Hippocampal formation (tissue), 2 donors: ENCODE measurements around the gene BICD1.

Experiments used
- DNase-seq, 2 donors: peaks; one replicate each; lab custom pipeline; 2025; lab: John Stamatoyannopoulos, UW

Gene BICD1

DNA sequence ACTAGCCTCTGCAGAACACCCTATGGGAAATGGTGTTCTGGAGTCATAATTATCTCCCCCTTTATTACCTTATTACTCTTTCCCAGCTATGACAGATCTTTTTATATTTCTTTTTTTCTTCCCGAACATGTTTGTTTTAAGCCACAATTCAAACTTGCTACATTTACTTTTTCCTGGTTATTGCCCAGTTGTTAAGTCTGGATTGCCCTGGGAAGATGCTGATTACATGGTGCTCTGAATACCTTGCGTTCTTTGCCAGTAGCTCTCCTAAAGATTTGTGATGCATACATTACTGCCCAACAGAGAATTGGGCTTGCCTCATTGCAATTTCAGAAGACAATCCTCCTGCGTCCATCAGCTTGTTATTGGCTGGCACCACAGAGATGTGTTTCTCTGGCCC is 174.5 kb downstream of the BICD1 start:
- DNase-seq, result no peak

DNA sequence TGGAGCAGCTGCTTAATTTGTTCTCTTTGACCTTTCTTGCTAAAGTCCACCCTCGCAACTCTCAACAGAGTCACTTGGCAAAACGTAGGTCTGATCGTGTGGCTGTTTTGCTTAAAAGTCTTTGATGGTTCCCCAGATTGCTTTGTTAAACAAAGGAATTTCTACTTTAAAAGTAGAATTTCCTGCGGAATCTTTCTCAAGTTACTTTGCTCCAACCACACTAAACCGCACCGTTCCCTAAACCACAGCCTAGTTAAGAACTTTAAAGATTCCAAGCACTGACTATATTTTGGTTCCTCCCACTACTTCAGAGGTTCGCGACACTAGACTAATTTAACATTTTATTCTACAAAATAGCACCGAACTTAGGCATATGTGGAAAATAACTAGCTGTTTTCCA is 177.9 kb downstream of the BICD1 start:
- no peak for DNase-seq

DNA sequence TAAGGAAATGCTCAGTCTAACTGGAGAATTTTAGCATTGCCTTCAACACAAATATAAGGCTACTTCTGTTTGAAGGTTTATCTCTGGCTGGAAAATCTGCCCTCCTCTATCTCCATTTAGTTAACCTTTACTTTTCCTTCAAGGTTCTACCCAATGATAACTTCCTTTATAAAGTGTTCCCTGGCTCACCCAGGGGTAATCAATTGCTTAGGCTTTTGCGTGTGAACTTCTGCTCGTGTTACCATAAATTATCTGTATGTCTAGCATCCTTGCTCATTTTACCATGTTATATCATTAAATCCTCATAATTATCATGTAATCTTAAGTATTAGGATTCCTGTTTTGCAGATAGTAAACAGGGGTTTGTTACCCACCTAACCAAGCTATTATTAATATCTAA is 178.4 kb downstream of the BICD1 start:
- no peak for DNase-seq

DNA sequence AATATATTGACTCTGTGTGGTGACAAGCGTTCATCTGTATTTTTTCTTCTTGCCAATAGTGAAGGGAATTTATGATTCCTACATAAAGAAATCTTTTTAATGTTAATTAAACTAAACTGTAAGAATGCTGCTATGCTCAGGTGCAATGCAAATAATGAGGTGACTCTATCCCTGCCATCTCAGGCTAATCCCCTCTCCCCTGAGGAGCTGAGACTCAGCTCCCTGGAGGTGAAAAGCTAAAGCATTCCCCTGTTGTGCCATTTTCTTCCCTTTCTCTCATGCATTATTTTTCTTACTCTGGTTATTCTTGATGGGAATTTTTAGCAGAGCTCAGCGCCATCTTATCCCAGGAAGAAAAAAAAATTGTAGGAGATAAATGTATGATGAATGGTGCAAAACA is 178.8 kb downstream of the BICD1 start:
- DNase-seq, result no peak

DNA sequence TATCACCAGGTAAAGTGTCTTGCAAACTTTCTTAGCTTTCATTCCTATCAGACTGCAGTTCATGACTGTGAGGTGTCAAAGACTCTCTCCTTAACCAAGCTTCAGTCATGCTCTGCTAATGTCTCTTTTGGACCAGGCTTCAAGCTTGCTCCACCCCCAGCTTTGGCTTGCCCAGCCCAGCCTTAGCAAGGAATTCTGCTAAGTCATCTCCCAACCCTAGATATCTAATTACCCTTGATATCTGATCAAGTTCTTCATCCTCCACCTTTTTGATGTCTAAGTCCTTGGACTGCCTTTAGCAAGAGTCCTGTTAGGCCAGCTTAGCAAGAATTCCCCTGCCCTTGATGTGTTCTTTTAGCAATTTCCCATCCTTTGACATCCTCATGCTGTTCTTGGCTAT is 183.8 kb downstream of the BICD1 start:
- no peak for DNase-seq

DNA sequence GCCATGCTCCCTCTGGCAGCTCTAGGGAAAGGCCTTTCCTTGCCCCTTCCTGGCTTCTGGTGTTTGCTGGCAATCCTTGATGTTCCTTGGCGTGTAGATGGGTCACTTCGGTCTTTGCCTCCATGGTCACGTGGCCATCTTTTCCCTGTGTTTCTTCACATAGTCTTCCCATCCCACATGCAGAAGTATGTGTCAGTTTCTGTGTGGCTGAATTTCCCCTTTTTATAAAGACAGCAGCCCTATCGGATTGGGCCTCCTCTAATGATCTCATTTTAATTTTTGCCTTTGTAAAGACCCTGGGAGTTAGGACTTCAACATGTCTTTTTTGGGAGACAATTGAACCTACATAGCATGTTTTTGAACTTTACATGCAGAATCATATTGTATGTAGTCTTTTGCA is 185.5 kb downstream of the BICD1 start:
- no peak for DNase-seq

DNA sequence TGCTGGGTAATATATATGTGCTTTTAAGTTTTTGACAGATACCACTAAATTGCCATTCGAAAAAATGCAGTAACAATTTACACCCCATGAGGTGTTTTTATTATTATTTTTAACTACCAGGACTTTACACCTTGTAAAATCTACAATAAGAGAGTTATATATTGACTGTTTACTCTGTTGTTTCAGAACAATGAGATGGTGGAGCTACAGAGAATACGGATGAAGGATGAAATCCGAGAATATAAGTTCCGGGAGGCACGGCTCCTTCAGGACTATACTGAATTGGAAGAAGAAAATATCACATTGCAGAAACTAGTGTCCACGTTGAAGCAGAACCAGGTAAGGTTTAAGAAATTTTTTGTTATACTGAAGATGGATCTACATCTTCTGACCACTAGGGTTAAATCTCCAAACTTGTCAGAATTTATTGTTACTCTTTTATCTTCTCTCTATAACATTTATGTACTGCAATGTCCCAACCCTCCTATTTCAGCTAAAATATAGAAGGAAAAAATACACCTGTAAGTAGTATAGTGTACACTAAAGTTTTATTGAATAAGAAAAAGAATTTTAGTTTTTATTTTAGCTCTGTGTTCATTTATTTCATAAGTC is 187.3 kb downstream of the BICD1 start:
- DNase-seq, result no peak

DNA sequence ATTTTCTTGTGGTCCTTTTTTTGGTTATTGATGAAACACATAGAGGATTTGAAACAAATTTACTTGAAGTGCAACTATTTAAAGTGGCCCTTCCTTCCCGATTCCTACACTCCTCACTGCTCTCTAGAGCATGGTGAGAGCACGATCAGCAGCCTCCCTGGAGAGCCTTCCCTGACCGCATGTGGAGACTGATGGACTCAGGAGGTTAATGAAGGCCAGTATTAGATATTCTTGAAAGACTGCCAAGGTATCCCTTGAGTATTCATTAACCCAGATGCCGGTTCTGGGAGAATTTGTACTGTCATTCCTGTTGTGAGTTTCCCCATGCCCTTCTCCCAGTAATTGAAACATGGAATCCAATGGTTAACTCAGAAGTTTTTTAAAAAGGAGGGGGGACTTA is 189.9 kb downstream of the BICD1 start:
- no peak for DNase-seq

DNA sequence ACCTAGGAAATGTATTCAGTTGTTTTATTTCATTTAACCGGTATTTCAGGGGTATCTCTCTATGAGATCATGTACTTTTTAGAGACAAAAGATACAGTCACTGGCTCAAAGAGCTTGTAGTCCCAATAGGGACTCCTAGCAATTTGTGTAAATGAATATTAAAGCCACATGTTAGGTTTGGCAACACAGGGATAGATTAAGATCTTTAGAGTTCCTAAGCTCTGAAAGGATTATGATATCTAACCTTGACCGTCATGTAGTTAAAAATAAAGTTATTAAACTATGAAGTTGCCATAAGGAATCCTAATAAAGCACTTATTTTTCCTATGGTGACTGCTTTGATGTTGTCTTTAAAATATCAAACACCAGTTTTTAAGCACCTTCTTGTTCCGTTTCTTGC is 192.3 kb downstream of the BICD1 start:
- no peak for DNase-seq

DNA sequence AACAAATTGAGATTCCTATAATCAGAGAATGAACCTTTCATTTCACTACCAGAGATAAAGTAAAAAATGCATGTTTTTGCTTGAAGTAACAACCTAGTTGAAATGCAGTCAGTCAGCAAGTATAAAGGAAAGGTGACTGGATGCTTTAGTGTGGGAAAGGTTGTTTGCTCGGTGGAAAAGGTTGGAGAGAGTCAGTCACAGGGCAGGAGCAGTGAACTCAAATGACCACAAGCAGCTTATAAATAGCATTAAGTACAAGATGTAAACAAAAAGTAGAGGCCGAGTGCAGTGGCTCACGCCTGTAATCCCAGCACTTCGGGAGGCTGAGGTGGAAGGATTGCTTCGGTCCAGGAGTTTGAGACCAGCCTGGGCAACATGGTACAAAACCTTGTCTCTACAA is 194.6 kb downstream of the BICD1 start:
- DNase-seq, result no peak

DNA sequence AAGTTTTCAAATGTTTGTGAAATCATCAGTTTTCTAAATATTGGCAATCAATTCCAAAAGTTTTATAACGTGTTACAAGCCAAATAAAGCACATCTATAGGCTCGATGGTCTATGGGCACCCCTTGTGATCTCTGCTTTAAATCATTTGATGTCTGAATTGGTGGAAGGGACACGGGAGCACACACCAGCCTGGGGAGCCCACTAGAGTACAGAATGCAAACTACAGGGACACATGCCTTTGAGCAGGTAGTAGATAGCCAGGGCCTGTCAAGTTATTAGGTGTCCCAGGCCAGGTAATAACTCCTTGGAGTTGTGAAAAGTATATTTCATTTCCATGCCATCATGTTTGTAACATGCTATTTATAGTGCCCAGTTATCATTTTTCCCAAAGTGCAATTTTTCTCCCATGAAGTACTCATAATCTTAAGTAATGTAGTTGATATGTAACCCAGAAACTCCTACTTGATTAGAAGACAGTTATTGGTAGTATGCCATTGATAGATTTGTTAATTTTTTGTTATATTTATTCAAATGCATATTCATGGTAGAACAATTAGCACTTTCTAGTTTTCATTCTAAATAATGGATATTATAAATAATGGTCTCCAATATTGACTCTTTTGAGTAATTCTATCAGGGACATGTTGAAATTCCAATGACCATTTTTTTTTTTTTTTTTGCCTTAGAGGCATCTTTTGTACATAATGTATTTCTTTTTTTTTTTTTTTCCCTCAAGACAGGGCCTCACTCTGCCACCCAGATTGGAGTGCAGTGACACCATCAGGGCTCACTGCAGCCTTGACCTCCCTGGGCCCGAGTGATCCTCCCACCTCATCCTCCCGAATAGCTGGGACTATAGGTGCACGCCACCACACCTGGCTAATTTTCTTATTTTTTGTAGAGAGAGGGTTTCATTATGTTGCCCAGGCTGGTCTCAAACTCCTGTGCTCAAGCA is 195.8 kb downstream of the BICD1 start:
- DNase-seq, result no peak

DNA sequence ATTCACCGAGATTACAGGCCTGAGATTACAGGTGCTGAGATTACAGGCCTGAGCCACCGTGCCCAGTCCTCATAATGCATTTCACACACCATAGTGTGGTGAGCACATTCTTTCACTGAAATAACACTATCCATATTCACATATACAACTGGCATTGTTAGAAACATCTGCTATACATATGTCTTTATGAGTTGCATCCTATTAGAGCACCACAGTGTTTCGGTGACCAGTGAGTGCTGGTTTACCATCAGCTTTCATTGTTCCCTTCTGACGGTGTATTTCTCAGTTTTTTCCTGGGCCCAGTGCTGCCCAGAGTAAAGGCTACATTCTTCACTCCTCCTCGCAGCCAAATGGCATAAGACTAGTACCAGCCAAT is 196.5 kb downstream of the BICD1 start:
- no peak for DNase-seq

DNA sequence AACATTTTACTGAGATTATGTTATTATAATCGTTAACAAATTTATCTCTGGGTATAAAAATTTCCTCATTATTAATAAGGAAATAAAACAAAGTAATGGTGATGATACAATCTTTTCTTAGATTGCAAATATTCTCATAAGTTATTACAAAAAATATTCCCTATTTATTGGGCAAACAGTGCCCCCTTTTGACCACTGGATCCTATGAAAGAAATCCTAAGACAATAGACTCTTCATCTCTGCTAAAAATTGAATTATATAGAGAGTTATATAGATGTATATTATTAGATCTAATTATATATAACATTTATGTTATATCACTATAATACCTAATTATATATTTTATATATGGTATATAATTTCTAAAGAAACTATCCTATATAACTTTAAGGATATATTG is 198.5 kb downstream of the BICD1 start:
- DNase-seq, result peak in 1 of 2 donors; percentile 36

DNA sequence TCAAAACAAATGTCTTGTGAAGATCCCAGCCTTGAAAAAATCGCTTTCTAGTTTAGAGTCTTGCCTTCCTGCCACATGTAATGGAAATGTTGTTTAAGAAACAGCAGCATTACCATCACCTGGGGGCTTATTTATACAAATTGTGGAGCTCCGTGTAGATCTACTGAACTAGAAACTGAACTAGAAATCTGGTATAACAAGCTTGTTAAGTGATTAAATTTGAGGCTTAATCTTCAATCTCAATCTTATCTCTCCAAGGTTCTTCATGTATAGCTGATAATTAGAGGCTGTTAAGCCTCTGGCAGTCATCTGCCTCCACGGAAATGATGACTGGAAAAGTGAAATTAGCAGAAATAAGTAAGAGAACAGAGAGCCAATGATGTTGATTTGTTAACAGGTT is 200.7 kb downstream of the BICD1 start:
- DNase-seq, result no peak

DNA sequence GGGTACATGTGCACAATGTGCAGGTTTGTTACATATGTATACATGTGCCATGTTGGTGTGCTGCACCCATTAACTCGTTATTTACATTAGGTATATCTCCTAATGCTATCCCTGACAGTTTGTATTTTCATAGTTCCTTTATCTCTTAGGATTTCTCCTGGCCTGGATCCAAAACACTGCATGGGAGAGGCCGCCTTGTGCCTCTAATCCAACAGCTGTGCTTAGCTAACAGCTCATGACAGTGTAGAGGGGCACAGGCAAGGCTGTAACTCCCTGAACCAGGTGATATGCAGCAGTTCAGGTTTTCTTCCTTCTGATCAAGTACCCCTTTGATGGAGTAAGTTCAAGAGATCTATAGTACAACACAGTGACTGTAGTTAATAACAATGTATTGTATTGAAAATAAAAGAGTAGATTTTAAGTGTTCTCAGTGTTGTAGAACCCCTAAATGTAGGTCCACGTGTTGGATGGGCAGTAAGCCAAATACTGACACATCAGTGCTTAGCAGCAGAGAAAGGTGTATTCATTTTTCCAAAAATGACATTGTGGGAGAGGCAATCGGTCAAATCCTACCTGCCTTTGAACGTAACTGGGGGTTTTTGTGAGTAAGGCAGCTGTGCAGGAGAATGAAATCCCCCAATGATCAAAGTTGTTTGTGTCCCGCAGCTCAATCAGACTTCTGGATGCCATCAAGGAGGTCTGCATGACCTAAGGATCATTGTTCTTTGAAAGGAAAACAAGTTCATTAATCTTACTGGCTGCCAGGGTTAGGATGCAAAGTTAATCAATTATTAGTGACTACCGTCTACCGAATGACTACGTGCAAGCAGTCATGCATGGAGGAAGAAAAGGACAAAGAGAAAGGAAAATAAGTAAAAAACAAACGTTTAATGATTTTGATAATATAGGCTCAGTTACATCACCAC is 203.4 kb downstream of the BICD1 start:
- no peak for DNase-seq

DNA sequence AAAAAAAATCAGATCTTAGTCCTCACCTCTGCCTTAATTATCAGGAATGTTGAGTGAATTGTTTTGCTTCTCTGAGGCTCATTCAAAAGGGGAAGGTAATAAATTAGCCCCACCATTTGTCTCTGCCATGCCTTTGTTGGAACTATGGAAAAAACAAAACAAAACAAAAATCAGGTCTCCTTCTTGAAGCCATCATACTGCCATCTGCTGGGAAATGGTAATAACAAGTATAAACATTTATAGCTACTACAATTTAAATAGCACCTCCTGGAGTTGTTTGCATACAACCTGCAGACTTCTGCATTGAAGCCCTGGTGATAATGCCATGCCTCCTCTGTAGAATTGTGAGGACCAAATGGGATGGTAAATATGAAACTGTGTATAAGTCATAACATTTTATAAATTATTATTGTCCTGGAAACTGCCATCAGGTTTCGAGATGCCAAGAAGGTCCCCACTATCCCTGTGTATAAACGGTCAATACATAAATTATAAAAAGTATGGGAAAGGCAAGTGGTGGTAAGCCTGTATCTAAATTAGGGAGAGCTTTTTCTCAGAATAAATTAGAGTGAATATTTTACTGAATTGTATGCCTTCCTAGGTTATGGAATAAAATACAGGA is 205.5 kb downstream of the BICD1 start:
- DNase-seq, result peak in 1 of 2 donors; percentile 58

DNA sequence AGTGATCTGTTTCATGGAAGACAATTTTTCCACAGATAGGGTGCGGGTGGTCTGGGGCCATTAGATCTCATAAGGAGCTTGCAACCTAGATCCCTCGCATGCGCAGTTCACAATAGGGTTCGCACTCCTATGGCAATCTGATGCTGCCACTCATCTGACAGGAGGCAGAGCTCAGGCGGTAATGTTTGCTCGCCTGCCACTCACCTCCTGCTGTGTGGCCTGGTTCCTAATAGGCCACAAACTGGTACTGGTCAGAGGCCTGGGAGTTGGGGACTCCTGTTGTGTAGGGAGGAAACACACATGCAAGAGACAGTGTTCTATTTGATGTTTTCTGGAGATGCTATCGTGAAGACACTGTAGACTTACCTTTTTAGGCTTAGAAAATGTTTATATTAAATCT is 215.7 kb downstream of the BICD1 start:
- no peak for DNase-seq

DNA sequence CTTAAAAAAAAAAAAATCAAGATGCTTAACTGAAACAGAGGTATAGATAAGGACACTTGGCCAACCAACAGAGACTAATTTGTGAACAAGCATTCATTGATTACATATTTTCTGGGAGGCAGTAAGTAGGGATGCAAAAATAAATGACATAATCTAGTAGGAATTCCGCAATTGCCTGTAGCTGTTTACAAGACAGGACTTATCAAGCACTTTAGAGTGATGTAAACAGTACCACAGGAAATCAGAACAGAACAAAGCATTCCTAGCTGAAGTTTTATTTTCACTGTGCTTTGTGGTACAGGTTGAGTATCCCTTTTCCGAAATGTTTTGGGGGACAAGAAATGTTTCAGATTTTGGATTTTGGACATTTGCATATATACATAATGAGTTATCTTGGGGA is 224.5 kb downstream of the BICD1 start:
- DNase-seq, result no peak

DNA sequence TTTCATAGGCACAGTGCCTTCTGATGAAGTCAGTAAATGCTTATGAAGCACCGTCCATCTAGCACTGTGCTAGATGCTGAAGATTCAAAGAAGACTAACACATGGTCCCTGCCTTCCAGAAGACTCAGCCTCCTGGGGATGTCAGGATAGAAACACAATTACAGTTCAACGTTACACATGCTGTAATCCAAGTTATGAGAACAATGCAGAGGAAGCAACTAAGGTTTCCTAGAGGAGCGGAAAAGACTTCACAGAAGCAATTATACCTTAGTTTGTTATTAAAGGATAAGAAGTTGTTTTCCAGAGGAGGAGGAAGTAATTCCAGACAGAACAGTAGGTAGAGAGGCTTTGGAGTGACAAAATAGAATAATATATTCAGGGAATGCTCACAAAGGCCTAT is 225.8 kb downstream of the BICD1 start:
- DNase-seq, result no peak

DNA sequence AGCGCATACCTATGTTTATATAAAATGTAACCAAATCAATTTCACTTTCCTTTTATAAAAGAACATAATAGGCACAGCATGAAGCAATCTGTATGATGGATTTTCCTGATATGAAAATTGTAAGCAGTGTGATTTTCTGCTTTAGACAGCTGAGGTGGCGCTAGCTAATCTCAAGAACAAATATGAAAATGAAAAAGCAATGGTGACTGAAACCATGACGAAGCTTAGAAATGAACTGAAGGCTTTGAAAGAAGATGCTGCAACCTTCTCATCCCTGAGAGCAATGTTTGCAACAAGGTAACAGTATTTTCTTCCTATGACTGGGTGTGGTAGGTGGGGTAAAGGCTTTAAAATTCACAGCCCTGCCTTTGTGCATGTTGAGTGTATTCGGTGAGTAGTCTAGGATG is 227.7 kb downstream of the BICD1 start:
- DNase-seq, result no peak

DNA sequence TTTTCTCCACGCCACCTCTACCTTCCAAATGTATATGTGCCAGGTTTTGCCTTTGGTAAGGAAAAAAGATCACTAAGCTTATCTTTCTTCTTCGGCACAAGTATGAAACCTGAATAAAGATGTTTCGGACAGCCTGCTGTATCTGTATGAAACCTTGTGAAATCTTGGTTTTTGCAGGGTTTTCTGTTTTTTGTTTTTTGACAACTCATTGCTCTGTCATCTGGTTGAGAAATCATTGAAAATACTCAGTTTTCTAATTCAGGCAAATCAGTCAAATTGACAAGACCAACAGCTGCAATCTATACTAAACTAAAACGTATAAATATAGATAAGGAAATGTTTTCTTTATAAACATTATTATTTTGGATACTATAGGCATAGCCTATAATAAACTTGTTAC is 229.6 kb downstream of the BICD1 start:
- DNase-seq, result no peak

DNA sequence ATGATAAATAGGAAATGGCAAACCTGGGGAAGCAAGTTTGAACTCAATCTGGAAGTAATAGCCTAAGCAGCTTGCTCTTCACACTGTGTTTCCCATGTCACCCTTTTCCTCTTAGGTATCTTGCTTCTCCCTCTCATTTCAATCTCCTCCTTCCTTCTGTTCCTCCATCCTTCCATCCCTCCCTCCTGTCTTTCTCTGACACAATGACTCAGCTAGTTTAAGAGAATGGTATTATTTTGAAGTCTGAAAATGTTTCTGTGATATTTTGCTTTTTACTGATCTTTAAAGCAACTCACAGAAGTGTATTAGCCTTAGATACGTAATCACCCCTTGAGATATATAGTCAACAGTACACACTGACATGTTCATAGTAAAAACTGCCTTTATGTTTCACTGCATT is 236.8 kb downstream of the BICD1 start:
- DNase-seq, result no peak
